ENCODE measurements around the gene MYO3B.
"Not testable (repeated sequence)": the region's sequence is repeated elsewhere in the genome, so short reads cannot be mapped to it uniquely, and the experiment has no call there.

MYO3B gene

GRCh38 chr2:170671079-170671478 is 493.1 kb downstream of the MYO3B start:
- DNase-seq: no peak

- DNase-seq: not testable (repeated sequence)
Observed at GRCh38 chr2:170674282-170674681, 496.3 kb downstream of the MYO3B start.

DNA sequence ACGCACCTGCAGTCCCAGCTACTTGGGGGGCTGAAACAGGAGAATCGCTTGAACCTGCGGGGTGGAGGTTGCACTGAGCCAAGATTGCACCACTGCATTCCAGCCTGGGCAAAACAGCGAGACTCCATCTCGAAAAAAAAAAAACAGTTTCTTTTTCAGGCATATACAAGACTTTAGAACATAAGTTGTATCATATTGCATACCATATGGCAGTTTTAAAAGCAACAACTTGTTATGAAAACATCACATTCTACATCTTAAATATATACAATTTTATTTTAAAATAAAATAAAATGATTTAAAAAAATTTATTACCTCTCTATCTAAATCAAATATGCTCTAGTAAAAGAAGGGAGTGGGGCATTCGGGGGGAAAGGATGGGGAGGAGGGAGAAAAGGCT is 497.8 kb downstream of the MYO3B start:
- DNase-seq: no peak

- no peak for DNase-seq
Observed at GRCh38 chr2:170679607-170680079, 501.7 kb downstream of the MYO3B start.

- DNase-seq: no peak
Observed at GRCh38 chr2:170680172-170680941, 502.4 kb downstream of the MYO3B start.

GRCh38 chr2:170681311-170681710 is 503.4 kb downstream of the MYO3B start:
- DNase-seq: no peak

GRCh38 chr2:170685591-170685990 is 507.6 kb downstream of the MYO3B start:
- no peak for DNase-seq

DNA sequence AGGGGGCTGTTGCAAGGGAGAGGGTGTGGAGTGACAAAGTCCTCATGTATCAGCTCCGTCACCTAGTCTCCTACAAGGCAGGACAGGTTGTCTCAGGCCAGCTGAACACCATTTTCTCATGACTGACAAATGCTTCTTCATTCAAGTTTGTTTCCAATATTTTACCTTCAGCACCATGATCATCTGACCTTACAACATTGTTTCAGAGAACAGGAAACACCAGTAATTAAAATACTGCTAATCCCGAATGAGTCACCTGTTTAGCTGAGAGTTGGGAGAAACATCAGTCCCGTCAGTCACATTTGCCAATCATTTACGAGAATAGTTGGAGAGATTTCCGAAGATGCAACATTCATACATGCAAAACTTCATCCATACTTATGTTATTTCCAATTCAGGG is 511.5 kb downstream of the MYO3B start:
- DNase-seq: no peak

- no peak for DNase-seq
Observed at GRCh38 chr2:170690640-170691039, 512.7 kb downstream of the MYO3B start.

GRCh38 chr2:170694316-170694715 is 516.4 kb downstream of the MYO3B start:
- no peak for DNase-seq

- DNase-seq: no peak
Observed at GRCh38 chr2:170695521-170696410, 517.8 kb downstream of the MYO3B start.

- no peak for DNase-seq
Observed at GRCh38 chr2:170696948-170697347, 519.0 kb downstream of the MYO3B start.

DNA sequence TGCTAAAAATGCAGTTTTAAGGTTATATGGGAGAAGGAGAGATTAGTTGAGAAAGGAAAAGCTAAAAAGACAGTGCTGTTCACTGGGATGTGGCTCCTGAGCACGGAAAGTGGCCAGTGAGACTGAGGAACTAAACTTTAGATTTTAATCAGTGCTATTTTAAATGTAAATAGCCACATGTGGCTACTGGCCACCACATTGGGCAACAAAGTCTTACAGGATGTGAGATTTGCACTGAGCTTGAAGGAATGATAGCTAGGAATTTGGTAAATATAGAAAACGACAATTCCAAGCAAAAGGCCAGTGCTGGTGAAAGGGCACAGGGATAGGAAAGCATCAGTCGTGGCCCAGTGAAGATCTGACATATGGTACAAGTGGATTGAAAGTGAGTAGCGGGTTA is 523.1 kb downstream of the MYO3B start:
- no peak for DNase-seq

GRCh38 chr2:170703776-170704476 is 526.0 kb downstream of the MYO3B start:
- no peak for DNase-seq
